Vagina (tissue), 2 donors: ENCODE results near the gene RABGAP1L. TPM values are rescaled to one million over a fixed set of nuclear protein-coding genes. Genes with fewer than 3 reads are reported as not detected.
"Not testable (repeated sequence)": the region's sequence is repeated elsewhere in the genome, so short reads cannot be mapped to it uniquely, and the experiment has no call there.

Source experiments
- DNase-seq, 2 donors: peaks; one replicate each; pipeline ENCODE4 v3.0.0-alpha.2; 2017; ENCODE audit errors: extremely low spot score in 2 of 2
- H3K27ac ChIP-seq: fragments of 200-600 bp; sonication (generic); one replicate; pipeline ENCODE4 v1.5.1; 2019
- H3K27me3 ChIP-seq: fragments of 200-600 bp; sonication (generic); one replicate; pipeline ENCODE4 v1.5.1; 2019
- H3K36me3 ChIP-seq, 2 donors: fragments of 200-600 bp; sonication (generic); one replicate each; pipeline ENCODE4 v1.5.1; 2017 to 2019
- H3K4me1 ChIP-seq: fragments of 200-600 bp; sonication (generic); one replicate; pipeline ENCODE4 v1.5.1; 2019
- H3K4me3 ChIP-seq, 2 donors: fragments of 200-600 bp; sonication (generic); 1 replicate in 1 of 2; 2 replicates in 1 of 2; pipeline ENCODE4 v1.5.1; 2016 to 2019
- H3K9me3 ChIP-seq: fragments of 200-600 bp; sonication (generic); one replicate; pipeline ENCODE4 v1.5.1; 2019
- CTCF ChIP-seq, 3 experiments: fragments of 450-650 bp in 2 of 3; fragments of 200-600 bp in 1 of 3; sonication (generic) in 1 of 3; IDR thresholded peaks; one replicate each; pipeline ENCODE4 v1.5.1; 2017 to 2019; ENCODE audit warnings: antibody characterized with exemption in 3 of 3, mild to moderate bottlenecking in 2 of 3, moderate library complexity in 2 of 3
- POLR2A ChIP-seq, 2 donors: fragments of 450-650 bp; IDR thresholded peaks; one replicate each; pipeline ENCODE4 v1.6.1; 2017; ENCODE audit warnings: antibody characterized with exemption in 2 of 2, mild to moderate bottlenecking in 2 of 2, moderate library complexity in 2 of 2
- POLR2AphosphoS5 ChIP-seq, 2 donors: sonication (generic); formaldehyde crosslinking; IDR thresholded peaks; one replicate each; pipeline ENCODE4 v1.9.0; 2017; ENCODE audit warnings: antibody characterized with exemption in 2 of 2, mild to moderate bottlenecking in 2 of 2, low read depth in 1 of 2; ENCODE audit not compliant: insufficient read depth in 1 of 2
- intact Hi-C: fragments of 100-400 bp; cut with DNase I; formaldehyde crosslinking; loops from one replicate; pipeline ENCODE4 v1.15.1; 2023
- total RNA-seq: library from RNA; depleted of rRNA; stranded (reverse); fragments of >200 nt; gene quantifications from one replicate; pipeline ENCODE4 v1.2.3, GENCODE V29; 2016

The RABGAP1L gene
- total RNA-seq, 1 donor from 2014 or later, result 40.0 TPM

GRCh38 chr1:174686213-174686612, 526.9 kb downstream of the RABGAP1L start:
- H3K4me3 ChIP-seq, result no peak overlapping the region
- H3K27ac ChIP-seq, result no peak overlapping the region
- H3K9me3 ChIP-seq, result no peaks in the 10 kb centered on the region
- no peak for DNase-seq
- no peaks in the 10 kb centered on the region for H3K27me3 ChIP-seq
- H3K36me3 ChIP-seq, result no peaks in the 10 kb centered on the region
- TF ChIP-seq POLR2A (IDR thresholded peaks at IDR 0.05) (no peak), POLR2AphosphoS5 (IDR thresholded peaks at IDR 0.05; ENCODE audit: insufficient read depth in 1 of 2, low read depth in 1 of 2) (no peak)
- no peaks in the 10 kb centered on the region for H3K4me1 ChIP-seq
- intact Hi-C loops, result no loop called here

DNA sequence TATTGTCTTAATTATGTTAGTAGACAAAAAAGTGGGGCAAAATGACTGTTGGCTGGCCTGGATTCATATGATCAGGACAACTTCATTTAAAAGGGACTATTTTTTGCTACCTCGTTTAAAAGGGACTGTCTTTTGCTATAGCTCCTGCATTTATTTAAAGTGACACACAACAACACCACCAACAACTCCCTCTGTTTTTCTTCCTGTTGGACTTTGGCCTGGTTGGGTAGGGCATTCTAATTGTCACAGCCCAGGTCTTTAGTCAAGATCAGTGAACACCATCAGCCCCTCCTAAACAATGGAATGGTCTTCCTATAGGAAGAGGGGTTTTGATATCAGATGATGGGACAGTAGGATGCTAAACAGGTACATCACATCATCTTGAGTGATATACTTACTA, 530.2 kb downstream of the RABGAP1L start:
- H3K36me3 ChIP-seq, result no peaks in the 10 kb centered on the region
- H3K27me3 ChIP-seq, result no peaks in the 10 kb centered on the region
- H3K27ac ChIP-seq, result no peak overlapping the region
- DNase-seq, result no peak
- H3K9me3 ChIP-seq, result no peaks in the 10 kb centered on the region
- no peak overlapping the region for H3K4me3 ChIP-seq
- intact Hi-C loops, result no loop called here
- H3K4me1 ChIP-seq, result no peaks in the 10 kb centered on the region
- no peak for TF ChIP-seq POLR2AphosphoS5 (IDR thresholded peaks at IDR 0.05; ENCODE audit: insufficient read depth in 1 of 2, low read depth in 1 of 2)
- no peak for TF ChIP-seq CTCF (IDR thresholded peaks at IDR 0.05)
- TF ChIP-seq POLR2A (IDR thresholded peaks at IDR 0.05), result no peak

DNA sequence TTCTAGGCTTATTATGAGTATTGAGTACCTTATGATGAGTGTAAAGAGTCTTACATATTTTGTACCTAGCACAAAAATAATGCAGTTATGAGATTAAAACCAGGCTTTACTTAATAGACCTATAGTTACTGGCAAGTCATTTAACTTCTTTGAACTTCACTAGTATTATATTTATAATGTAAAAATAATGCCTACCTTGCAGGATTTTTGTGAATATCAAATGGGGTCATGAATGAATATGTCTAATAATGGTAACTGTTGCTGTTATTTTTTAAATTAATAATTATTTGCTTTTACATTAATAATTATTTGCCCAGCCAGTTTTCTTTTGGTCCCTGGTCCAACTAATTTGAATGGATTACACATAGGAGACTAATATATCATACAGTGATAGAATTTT, 530.9 kb downstream of the RABGAP1L start:
- DNase-seq, result no peak
- TF ChIP-seq POLR2A (IDR thresholded peaks at IDR 0.05) (no peak), CTCF (IDR thresholded peaks at IDR 0.05) (no peak), POLR2AphosphoS5 (IDR thresholded peaks at IDR 0.05; ENCODE audit: insufficient read depth in 1 of 2, low read depth in 1 of 2) (no peak)
- H3K4me1 ChIP-seq, result no peaks in the 10 kb centered on the region
- intact Hi-C loops, result no loop called here
- H3K9me3 ChIP-seq, result no peaks in the 10 kb centered on the region
- H3K27me3 ChIP-seq, result no peaks in the 10 kb centered on the region
- no peaks in the 10 kb centered on the region for H3K36me3 ChIP-seq
- no peak overlapping the region for H3K27ac ChIP-seq
- H3K4me3 ChIP-seq, result no peak overlapping the region

DNA sequence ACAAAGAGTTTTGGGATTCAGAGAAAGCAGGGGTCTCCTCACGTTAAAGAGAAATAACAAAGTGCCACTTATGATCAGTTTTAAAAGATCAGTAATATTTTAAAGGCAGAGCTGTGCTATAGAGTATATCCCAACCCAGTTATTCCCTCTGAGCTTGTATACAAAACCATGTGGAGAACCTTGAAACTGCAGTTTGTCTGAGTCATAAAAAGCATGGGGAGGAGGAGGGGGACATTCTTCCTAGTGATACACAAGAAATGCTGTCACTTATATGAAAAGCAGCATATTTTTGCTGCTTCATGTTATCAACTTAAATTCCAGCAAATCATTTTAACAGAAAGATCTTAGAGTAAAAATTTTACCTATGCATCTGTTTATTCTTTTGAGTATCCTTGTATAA, 533.0 kb downstream of the RABGAP1L start:
- intact Hi-C loops, result no loop called here
- H3K9me3 ChIP-seq, result no peaks in the 10 kb centered on the region
- H3K4me1 ChIP-seq, result no peaks in the 10 kb centered on the region
- TF ChIP-seq CTCF (IDR thresholded peaks at IDR 0.05) (no peak), POLR2A (IDR thresholded peaks at IDR 0.05) (no peak), POLR2AphosphoS5 (IDR thresholded peaks at IDR 0.05; ENCODE audit: insufficient read depth in 1 of 2, low read depth in 1 of 2) (no peak)
- no peak overlapping the region for H3K27ac ChIP-seq
- H3K27me3 ChIP-seq, result no peaks in the 10 kb centered on the region
- no peaks in the 10 kb centered on the region for H3K36me3 ChIP-seq
- H3K4me3 ChIP-seq, result no peak overlapping the region
- no peak for DNase-seq

DNA sequence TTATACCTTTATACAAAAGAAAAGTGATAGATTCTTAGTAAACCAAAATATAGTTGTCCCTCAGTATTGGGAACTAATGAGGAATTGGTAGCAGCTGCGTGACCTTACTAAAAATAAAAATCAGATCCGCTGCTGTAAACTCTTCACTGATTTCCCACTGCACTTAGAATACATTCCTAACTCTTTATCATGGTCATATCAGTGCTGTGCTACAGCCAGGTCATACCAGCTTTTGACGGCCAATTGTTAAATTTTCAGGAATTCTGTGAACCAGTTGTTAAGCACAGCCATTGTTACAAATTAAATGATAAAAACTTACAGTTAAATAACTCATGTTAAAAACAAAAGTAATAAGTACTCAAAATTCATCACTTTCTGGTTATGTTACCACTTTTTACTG, 533.8 kb downstream of the RABGAP1L start:
- DNase-seq, result no peak
- no peak overlapping the region for H3K4me3 ChIP-seq
- TF ChIP-seq POLR2AphosphoS5 (IDR thresholded peaks at IDR 0.05; ENCODE audit: insufficient read depth in 1 of 2, low read depth in 1 of 2), result no peak
- no peaks in the 10 kb centered on the region for H3K36me3 ChIP-seq
- intact Hi-C loops, result no loop called here
- H3K27me3 ChIP-seq, result no peaks in the 10 kb centered on the region
- no peak overlapping the region for H3K27ac ChIP-seq
- H3K9me3 ChIP-seq, result no peaks in the 10 kb centered on the region
- H3K4me1 ChIP-seq, result no peaks in the 10 kb centered on the region

GRCh38 chr1:174693539-174693938, 534.2 kb downstream of the RABGAP1L start:
- H3K4me1 ChIP-seq, H3K36me3 ChIP-seq, H3K4me3 ChIP-seq, H3K9me3 ChIP-seq, DNase-seq, H3K27ac ChIP-seq, intact Hi-C loops, H3K27me3 ChIP-seq: not testable (repeated sequence)
